ENCODE results near the gene MYH14. TPM values are rescaled to one million over a fixed set of nuclear protein-coding genes. Genes with fewer than 3 reads are reported as not detected.

Gene MYH14
- polyA plus RNA-seq, 3 donors: not detected

GRCh38 chr19:50206191-50206590 lies 2.8 kb downstream of the MYH14 start:
- no peak overlapping the region for H3K4me3 ChIP-seq (replicated peaks in 1 of 3; ENCODE audit: low read depth in 2 of 3, low read length in 3 of 3)
- TF ChIP-seq CTCF (IDR thresholded peaks at IDR 0.05): no peak
- no peaks in the 10 kb centered on the region for H3K36me3 ChIP-seq (replicated peaks in 1 of 2; ENCODE audit: control insufficient read depth in 1 of 2, insufficient read depth in 2 of 2, low read length in 2 of 2)
- no peaks in the 10 kb centered on the region for H3K79me2 ChIP-seq (ENCODE audit: insufficient read depth, low read length)
- H3K36me3 Mint-ChIP-seq: no peaks in the 10 kb centered on the region
- H3K27me3 Mint-ChIP-seq (ENCODE audit: low read depth in 3 of 3): peaks cover 54 to 61% (median 56%) of the 10 kb centered on the region in 3 donors
- H3K27ac Mint-ChIP-seq: peak overlapping the region in 1 of 7 donors; percentile 4
- no peak for DNase-seq
- peaks cover 0 to 6% of the 10 kb centered on the region in 2 donors for H3K4me1 ChIP-seq (ENCODE audit: control insufficient read depth in 1 of 2, insufficient read depth in 2 of 2, low read length in 2 of 2)
- peaks cover 13 to 19% of the 10 kb centered on the region in 2 donors for H3K9me3 ChIP-seq (replicated peaks in 1 of 2; ENCODE audit: control insufficient read depth in 1 of 2, insufficient read depth in 1 of 2, low read length in 2 of 2)
- no peak overlapping the region for H3K4me3 Mint-ChIP-seq
- H3K9ac ChIP-seq (ENCODE audit: insufficient read depth, low read length, poor library complexity, severe bottlenecking): no peak overlapping the region
- H3K27me3 ChIP-seq (ENCODE audit: control insufficient read depth in 2 of 2, insufficient read depth in 2 of 2, low read length in 2 of 2): peaks cover 35 to 50% of the 10 kb centered on the region in 2 donors
- 80% methylated on average over 5 of the region's 6 CpGs for WGBS (ENCODE audit: insufficient coverage)
- no peak overlapping the region for H2AFZ ChIP-seq (ENCODE audit: insufficient read depth, low read depth, low read length, poor library complexity, severe bottlenecking)
- intact Hi-C loops (cut with micrococcal nuclease): no loop called here
- H3K27ac ChIP-seq (ENCODE audit: low read depth in 1 of 2, low read length in 2 of 2): no peak overlapping the region
- H3K9me3 Mint-ChIP-seq: peaks cover 0 to 23% (median 10%) of the 10 kb centered on the region in 7 donors
- H3K4me1 Mint-ChIP-seq: no peaks in the 10 kb centered on the region
- H4K20me1 ChIP-seq (ENCODE audit: insufficient read depth, low read length): no peaks in the 10 kb centered on the region
- H3K4me2 ChIP-seq (replicated peaks; ENCODE audit: extremely low read depth, low read length, poor library complexity, severe bottlenecking): no peak overlapping the region

- H2AFZ ChIP-seq (ENCODE audit: insufficient read depth, low read depth, low read length, poor library complexity, severe bottlenecking): no peak overlapping the region
- 86% methylated on average over 2 of the region's 2 CpGs for WGBS (ENCODE audit: insufficient coverage)
- H3K36me3 ChIP-seq (replicated peaks in 1 of 2; ENCODE audit: control insufficient read depth in 1 of 2, insufficient read depth in 2 of 2, low read length in 2 of 2): no peaks in the 10 kb centered on the region
- H4K20me1 ChIP-seq (ENCODE audit: insufficient read depth, low read length): no peaks in the 10 kb centered on the region
- H3K27me3 ChIP-seq (ENCODE audit: control insufficient read depth in 2 of 2, insufficient read depth in 2 of 2, low read length in 2 of 2): peaks cover 27 to 36% of the 10 kb centered on the region in 2 donors
- Mint-ChIP-seq H3K4me3 (no peak overlapping the region), H3K27me3 (ENCODE audit: low read depth in 3 of 3) (peaks cover 42 to 48% (median 46%) of the 10 kb centered on the region in 3 donors), H3K4me1 (no peaks in the 10 kb centered on the region), H3K27ac (no peak overlapping the region), H3K36me3 (no peaks in the 10 kb centered on the region), H3K9me3 (peaks cover 0 to 27% (median 19%) of the 10 kb centered on the region in 7 donors)
- H3K79me2 ChIP-seq (ENCODE audit: insufficient read depth, low read length): no peaks in the 10 kb centered on the region
- intact Hi-C loops (cut with micrococcal nuclease): no loop called here
- peaks cover 0 to 6% of the 10 kb centered on the region in 2 donors for H3K4me1 ChIP-seq (ENCODE audit: control insufficient read depth in 1 of 2, insufficient read depth in 2 of 2, low read length in 2 of 2)
- no peak for DNase-seq
- H3K4me2 ChIP-seq (replicated peaks; ENCODE audit: extremely low read depth, low read length, poor library complexity, severe bottlenecking): no peak overlapping the region
- no peak overlapping the region for H3K9ac ChIP-seq (ENCODE audit: insufficient read depth, low read length, poor library complexity, severe bottlenecking)
- H3K9me3 ChIP-seq (replicated peaks in 1 of 2; ENCODE audit: control insufficient read depth in 1 of 2, insufficient read depth in 1 of 2, low read length in 2 of 2): peaks cover 16 to 21% of the 10 kb centered on the region in 2 donors
- no peak overlapping the region for H3K27ac ChIP-seq (ENCODE audit: low read depth in 1 of 2, low read length in 2 of 2)
- no peak for TF ChIP-seq CTCF (IDR thresholded peaks at IDR 0.05)
- no peak overlapping the region for H3K4me3 ChIP-seq (replicated peaks in 1 of 3; ENCODE audit: low read depth in 2 of 3, low read length in 3 of 3)
These were observed 4.3 kb downstream of the MYH14 start for GRCh38 chr19:50207730-50208129.

All from CD14-positive monocyte (primary cell).